Activated CD4-positive, alpha-beta T cell treated with anti-CD3 and anti-CD28 coated beads, Interleukin-2, amount 50 U/mL, for 1 hour (primary cell): ENCODE measurements around the gene MNS1.
"Not testable (repeated sequence)": the region's sequence is repeated elsewhere in the genome, so short reads cannot be mapped to it uniquely, and the experiment has no call there.

Experiments
- DNase-seq: peaks from one replicate; pipeline ENCODE4 v3.0.0-alpha.2; 2020

MNS1 gene

DNA sequence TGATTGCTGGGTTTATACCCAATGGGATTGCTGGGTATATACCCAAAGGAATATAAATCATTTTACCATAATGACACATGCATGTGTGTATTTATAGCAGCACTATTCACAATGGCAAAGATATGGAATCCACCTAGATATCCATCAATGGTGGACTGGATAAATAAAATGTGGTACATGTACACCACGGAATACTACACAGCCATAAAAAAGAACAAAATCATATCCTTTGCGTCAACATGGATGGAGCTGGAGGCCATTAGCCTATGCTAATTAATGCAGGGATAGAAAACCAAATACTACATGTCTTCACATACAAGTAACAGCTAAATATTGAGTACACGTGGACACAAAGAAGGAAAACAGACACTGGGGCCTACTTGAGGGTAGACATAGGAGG lies 22.6 kb downstream of the MNS1 start:
- no peak for DNase-seq

DNA sequence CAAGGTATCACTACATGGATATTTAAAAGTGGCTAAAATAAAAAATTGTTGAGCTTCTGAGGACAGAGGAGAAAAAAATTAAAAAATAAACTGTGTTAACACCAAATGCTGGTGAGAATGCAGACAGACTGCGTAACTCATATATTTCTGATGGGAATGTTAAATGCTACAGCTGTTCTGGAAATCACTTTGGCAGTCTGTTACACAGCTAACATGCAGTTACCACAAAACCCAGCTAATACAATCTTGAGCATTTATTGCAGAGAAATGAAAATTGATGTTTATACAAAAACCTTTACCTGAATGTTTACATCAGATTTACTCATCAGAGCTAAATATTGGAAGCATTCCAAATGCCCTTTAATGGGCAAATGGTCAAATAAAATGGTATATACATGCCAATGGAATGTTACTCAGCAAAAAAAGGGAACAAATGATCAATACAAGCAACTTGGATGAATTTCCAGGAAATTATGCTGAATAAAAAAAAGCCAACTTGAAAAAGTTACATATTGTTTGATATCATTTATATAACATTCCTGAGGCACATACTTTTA lies 24.6 kb downstream of the MNS1 start:
- DNase-seq, result no peak

DNA sequence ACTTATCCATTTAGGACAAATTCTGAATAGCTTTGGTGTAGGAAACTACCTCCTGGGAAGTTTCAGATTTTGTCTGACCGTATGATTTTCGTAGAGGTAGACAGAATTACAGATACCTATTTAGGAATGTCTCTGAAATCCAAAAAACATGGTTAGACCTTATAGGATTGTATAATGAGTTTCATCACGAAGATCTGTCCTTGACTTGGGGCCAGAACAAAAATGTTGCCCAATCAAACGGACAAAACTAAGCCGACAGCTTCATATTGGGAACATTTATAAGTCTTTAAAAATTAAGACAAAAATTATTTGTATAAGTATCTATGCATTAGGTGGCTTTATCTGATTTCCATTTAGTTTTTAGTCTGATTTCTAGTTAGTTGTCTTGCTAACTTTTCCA lies 32.6 kb downstream of the MNS1 start:
- DNase-seq, result no peak

DNA sequence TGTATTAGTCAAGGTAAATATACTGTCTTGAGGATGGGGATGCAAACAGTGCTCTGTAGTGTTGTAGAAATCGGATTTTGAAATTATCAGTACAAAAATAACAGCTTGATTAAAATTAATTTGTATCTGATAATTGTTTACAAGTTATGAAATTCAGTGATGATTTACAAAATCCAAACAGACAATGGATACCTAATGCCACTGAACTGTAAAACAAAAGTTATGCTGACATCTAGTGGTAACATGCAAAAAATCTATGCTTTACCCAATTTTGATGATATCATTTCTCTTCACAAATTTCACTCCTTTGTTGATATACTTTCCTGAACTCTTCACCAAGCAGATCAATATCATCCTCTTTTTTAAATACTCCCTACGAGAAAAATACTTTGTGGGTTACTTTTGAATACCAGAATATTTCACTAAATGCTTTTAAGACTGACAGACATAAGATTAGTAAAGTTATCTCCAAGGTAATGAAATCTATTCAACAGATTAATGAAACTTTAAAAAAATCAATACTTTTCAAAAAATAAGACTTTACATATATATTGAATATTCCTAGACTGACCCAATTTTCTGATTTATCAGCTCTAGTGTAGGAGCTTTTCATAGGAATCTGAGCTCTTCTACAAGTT lies 36.0 kb downstream of the MNS1 start:
- DNase-seq, result no peak

DNA sequence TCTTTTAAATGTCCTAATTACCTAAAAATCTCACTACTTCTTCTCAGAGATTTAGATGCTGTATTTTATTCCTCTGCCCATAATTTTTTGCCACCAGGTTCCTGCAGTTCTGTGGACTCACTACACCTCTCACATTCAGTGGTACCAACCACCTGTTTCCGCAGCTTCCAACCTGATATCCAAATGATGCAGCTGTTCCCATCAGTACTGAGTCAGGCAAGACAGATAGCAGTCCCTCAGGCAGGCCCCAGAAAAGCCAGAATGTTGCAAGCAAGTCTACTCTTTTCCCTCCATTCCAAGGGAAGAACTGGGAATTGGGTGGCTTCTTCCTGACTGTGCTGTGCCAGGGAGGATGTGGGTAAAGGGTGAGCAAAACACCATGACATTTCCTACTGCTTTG lies 39.0 kb downstream of the MNS1 start:
- DNase-seq, result no peak

DNA sequence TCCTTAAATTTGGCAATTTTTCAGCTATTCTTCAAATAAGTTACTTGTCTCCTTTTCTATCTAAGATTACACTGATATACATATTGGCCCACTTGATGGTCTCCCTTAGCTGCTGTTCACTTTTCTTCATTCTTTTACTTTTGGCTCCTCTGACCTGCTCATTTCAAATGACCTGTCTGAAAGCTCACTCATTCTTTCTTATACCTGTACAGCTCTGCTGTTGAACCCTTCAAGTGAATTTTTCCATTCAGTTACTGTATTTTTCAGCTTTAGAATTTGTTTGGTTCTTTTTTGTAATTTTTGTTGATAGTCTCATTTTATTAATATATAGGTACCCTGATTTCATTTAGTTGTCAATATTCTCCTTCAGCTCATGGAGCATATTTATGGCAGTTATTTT lies 39.7 kb downstream of the MNS1 start:
- no peak for DNase-seq

DNA sequence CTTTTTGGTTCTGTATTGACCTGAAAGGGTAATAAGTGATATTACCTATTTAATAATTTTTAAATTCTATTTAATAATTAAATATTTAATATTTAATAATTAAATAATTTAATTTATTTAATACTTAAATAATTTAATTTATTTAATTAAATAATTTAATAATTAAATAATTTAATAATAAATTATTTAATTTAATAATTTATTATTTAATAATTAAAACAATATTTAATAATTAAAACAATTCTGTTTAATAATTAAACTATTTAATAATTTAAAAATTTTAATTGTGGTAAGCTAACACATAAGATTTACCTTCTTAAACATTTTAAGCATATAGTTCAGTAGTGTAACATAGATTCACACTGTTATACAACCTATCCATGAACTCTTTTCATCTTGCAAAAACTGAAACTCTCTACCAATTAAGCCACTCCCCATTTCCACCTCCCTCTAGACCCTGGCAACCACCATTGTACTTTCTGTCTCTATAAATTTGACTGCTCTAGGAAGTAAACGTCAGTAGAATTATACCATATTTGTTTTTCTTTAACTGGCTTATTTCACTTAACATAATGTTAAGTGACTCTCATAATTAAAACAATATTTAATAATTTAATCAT lies 51.7 kb downstream of the MNS1 start:
- not testable (repeated sequence) for DNase-seq

DNA sequence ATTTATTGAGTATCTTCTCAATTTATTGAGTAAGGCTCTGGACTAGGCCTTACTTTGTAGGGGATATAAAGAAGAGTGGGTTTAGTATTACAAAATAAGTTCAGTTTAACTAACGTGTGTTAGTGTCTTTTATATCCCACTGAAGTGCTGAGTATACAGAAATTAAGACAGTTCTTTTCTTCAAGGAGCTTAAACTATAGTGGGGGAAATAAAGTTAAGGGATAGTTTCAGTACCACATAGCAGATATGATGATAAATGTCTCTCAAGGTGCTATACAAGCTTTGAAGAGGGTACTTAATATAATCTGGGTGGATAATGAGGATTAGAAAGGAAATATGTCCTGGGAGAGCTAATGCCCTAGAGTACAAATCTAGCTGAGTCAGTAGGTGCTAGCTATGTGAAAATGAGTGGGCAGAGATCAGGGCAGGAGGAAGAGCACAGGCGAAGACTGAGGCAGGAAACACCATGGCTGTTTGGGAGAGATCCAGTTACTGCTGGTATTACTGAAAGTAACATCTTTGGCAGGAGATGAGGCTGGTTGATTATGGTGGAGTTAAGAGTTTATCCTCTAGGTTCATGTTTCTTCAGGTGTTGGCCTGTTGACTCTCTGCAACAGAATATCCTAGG lies 53.7 kb downstream of the MNS1 start:
- DNase-seq, result no peak

DNA sequence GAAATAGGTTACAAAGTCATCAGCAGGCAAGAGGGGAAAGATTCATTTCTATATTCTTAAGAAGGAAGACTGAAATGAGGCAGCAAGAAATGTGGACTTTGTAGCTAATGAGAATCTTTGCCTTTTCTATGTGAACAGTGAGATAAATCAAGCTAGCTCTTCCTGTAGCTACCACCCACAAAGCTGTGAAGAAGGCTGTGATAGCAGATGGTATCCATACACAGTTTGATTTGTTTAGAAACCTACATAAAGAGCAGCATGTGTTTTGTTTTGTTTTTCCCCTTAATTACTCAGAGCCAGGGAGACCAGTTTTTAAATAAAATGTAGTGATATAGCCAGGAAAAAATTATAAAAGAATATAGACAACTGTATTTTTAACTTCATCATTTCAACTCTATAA lies 54.2 kb downstream of the MNS1 start:
- no peak for DNase-seq

DNA sequence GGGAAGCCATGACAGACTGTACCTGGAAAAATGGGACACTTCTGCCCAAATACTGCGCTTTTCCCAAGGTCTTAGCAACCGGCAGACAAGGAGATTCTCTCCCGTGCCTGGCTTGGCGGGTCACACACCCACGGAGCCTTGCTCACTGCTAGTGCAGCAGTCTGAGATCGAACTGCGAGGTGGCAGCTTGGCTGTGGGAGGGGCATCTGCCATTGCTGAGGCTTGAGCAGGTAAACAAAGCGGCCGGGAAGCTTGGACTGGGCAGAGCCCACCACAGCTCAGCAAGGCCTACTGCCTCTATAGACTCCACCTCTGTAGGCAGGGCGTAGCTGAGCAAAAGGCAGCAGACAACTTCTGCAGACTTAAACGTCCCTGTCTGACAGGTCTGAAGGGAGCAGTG lies 65.7 kb downstream of the MNS1 start:
- DNase-seq, result not testable (repeated sequence)

DNA sequence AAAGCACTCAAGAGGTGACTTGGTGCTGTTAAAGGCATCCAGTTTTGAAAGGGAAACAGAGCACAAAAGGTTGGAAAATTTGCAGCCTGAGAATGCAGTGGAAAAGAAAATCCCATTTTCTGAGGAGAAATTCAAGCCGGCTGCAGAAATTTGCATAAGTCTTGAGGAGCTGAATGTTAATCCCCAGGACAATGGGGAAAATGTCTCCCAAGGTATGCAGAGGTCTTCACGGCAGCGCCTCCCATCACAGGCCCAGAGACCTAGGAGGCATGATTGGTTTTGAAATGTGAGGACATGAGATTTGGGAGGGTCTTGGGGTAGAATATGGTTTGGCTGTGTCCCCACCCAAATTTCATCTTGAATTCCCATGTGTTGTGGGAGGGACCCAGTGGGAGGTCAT lies 67.6 kb downstream of the MNS1 start:
- DNase-seq, result not testable (repeated sequence)

DNA sequence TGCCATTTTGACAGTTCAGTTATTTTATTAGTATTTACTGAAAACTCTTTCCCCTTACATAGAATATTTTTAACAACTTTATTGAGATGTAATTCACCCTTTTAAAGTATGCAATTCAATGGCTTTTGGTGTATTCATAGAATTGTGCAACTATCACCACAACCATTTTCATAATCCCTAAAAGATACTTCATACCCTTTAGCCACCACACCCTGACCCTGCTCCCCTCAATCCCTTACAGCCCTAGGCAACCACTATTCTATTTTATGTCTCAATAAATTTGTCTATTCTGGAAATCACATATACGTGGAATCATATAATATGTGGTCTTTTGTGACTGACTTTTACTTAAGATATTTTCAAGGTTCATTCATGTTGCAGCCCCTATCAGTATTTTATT lies 70.0 kb downstream of the MNS1 start:
- no peak for DNase-seq

DNA sequence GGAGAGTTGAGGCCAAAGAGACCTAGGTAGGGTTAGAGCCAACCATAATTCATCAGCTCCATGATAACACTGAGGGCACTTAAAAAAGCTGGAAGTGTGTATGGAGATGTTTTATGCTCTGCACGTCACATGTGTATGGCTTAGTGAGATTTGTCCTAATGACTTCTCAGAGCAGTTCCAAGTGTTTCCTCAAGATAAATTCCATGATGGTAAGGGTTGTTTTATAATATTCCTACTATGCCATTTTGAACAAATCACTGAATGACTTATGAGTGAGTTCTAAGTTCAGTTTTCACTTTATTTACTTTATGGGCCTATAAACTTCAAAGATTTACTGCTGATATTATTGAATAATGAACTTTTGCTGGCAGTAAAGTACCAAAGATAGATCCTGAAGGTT lies 71.7 kb downstream of the MNS1 start:
- no peak for DNase-seq

DNA sequence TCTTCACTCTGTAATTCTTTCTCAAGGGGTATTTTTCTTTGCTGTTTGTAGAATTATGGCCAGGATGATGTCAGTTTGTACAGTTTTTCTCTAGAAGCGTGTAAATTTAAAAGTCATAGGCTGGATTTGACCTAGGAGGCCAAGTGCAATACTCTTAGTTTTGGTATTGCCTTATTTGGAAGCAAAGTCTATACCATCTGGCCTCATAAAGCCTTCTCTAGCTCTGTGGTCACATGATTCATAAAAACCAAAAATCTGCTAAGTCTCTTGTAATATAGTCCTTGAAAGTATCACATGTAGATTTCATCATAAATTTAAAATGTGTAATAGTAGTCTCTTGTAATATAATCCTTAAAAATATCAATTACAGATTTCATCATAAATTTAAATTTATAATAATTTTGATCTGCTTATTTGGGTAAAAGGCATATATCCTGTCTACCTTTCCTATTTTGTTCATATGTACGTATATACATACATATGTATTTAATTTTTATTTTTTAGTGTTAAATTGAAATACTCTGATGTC lies 74.1 kb downstream of the MNS1 start:
- DNase-seq, result no peak

DNA sequence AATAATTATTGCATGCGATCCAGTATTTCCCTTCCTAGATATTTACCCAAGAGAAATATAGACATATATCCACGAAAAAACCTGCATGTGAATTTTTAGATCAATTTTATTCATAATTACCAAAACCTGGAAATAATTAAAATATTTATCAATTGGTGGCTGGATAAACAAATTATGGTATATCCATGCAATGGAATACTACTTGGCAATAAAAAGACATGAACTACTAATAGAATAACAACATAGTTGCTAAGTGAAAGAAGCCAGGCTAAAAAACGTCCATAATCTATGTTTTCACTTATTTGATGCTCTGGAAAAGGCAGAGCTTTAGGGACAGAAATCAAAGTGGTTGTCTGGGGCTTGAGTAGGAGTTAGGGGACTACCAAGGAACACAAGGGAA lies 79.0 kb downstream of the MNS1 start:
- DNase-seq, result no peak

DNA sequence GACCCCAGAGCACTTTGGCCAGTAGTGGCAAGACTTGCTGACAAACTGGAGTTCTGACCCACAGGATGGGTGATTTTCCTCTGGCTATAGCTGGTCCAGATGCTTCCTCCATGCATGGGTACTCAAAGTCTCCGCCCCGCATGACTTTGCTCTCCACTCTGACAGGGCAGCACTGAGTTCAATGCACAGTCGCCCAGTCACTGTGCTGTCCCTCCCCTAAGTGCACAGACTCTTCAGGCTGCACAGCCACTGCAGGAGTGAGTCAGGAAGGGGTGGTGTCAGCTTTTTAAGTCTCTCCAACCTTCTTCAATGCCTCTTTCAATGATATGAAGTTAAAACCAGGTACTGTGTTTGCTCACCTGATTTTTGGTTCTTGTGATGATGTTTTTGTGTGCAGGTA lies 81.9 kb downstream of the MNS1 start:
- no peak for DNase-seq
